Adrenal gland (tissue), 5 donors: ENCODE measurements around the gene RASGRF2.

Experiments used
- CTCF ChIP-seq, 6 experiments: fragments of 450-650 bp in 4 of 6; fragments of 200-600 bp in 2 of 6; sonication (generic) in 1 of 6; IDR thresholded peaks; 1 replicate in 5 of 6; 2 replicates in 1 of 6; pipeline versions ENCODE4 v1.5.1 to v1.8.0; 2016 to 2021; ENCODE audit warnings: antibody characterized with exemption in 6 of 6, mild to moderate bottlenecking in 2 of 6, moderate library complexity in 1 of 6
- POLR2A ChIP-seq, 2 donors: fragments of 450-650 bp; IDR thresholded peaks; one replicate each; pipeline ENCODE4 v1.6.1; 2017; ENCODE audit warnings: antibody characterized with exemption in 2 of 2, mild to moderate bottlenecking in 2 of 2, moderate library complexity in 1 of 2
- donor health status: DM: no; HTN: no; CAD: no.

DNA sequence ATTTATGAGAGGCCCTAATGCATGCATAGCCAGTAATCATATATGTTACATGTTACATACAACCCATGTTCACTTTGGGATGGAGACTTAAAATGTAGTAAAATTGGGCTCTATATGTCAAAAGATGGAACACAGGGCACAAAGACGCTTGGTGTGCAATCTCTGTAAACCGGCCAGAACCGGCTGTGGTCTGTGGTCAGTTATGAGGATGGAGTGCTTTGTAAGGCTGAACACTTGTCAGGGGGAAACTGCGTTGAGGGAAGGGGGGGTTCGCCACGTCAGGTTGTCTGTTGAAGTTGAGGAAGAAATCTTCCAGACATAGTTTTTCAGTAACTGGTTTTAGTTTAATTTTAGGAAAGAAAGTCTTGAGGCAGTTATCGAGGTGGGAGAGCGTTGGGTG, 270.3 kb downstream of the RASGRF2 start:
- TF ChIP-seq POLR2A (IDR thresholded peaks at IDR 0.05) (no peak), CTCF (IDR thresholded peaks at IDR 0.05) (no peak)
